ENCODE data around the gene SLC27A5.
A peak's percentile ranks its signal among the peaks of the same experiment; 100 is the strongest.

SLC27A5 gene

DNA sequence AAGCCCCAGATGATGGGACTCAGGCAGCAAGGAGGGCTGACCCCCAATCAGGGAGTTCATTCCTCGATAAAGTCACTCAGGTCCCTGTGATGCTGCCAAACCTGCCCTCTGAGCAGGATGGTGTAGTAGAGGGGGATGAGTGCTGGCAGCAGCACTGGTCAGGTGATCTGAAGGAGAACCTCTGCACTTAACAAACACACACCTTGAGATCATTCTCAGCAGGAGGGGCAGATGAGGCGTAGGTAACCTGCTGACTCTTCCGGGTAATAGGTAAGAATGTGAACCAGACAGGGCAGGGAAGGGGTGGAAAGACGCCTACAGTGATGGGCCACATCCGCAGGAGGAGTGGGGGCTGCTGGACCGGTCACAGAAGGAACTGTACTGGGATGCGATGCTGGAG lies 32.5 kb downstream of the SLC27A5 start:
- no peak overlapping the region for H3K4me3 ChIP-seq (ENCODE audit: insufficient read length, low read depth)
- H3K9me3 ChIP-seq (ENCODE audit: insufficient read depth, low read length) = no peaks in the 10 kb centered on the region
- peaks cover 16% of the 10 kb centered on the region for H3K36me3 ChIP-seq (ENCODE audit: insufficient read depth, insufficient read length, low read length)
- H3K9ac ChIP-seq (ENCODE audit: insufficient read length, low read depth) = no peak overlapping the region
- no peaks in the 10 kb centered on the region for H3K27me3 ChIP-seq (ENCODE audit: insufficient read depth, insufficient read length)
- no peak for DNase-seq (ENCODE audit: low read depth, low spot score)
- H3K4me1 ChIP-seq (ENCODE audit: insufficient read depth, insufficient read length) = peaks cover 9% of the 10 kb centered on the region
- TF ChIP-seq ZNF274 (IDR thresholded peaks at IDR 0.05; ENCODE audit: low read depth, low read length) = no peak

DNA sequence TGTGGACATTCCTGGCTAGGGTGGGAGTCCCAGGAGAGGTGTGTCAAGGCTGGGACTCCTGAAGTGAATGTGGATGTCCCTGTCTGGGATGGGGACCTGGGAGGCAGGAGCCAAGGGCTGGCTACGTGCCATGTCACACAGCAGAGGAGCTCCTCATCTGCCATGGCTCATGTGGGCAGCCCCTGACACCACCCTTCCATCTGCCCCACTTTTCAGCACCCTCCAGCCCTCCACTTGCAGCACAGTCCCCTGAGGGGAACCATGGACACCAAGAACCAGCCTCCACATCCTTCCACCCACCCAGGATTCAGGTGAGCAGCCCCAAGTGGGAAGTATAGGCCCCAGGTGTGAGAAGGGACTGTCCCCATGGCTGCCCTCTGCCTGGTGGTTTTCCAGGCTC lies 33.9 kb downstream of the SLC27A5 start:
- no peaks in the 10 kb centered on the region for H3K27me3 ChIP-seq (ENCODE audit: insufficient read depth, insufficient read length)
- peaks cover 9% of the 10 kb centered on the region for H3K4me1 ChIP-seq (ENCODE audit: insufficient read depth, insufficient read length)
- no peak overlapping the region for H3K9ac ChIP-seq (ENCODE audit: insufficient read length, low read depth)
- TF ChIP-seq SUZ12 (IDR thresholded peaks at IDR 0.05; ENCODE audit: extremely low read depth, insufficient read depth, insufficient read length) (no peak), ZNF274 (IDR thresholded peaks at IDR 0.05; ENCODE audit: low read depth, low read length) (no peak), YY1 (IDR thresholded peaks at IDR 0.05; ENCODE audit: insufficient read depth, insufficient read length) (no peak)
- H3K9me3 ChIP-seq (ENCODE audit: insufficient read depth, low read length) = no peaks in the 10 kb centered on the region
- DNase-seq (ENCODE audit: low read depth, low spot score) = no peak
- H3K4me3 ChIP-seq (ENCODE audit: insufficient read length, low read depth) = no peak overlapping the region
- peaks cover 27% of the 10 kb centered on the region for H3K36me3 ChIP-seq (ENCODE audit: insufficient read depth, insufficient read length, low read length)

DNA sequence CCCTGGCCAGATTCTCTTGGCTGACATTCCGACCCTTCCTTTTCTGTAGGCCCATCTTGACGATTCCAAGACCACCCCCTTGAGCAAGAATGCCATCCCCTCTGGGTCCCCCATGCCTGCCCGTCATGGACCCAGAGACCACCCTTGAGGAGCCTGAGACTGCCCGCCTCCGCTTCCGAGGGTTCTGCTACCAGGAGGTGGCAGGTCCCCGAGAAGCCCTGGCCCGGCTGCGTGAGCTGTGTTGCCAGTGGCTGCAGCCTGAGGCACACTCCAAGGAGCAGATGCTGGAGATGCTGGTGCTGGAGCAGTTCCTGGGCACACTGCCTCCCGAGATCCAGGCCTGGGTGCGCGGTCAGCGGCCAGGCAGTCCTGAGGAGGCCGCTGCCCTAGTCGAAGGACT lies 34.7 kb downstream of the SLC27A5 start:
- peaks cover 9% of the 10 kb centered on the region for H3K4me1 ChIP-seq (ENCODE audit: insufficient read depth, insufficient read length)
- peak overlapping the region; percentile 74 for H3K4me3 ChIP-seq (ENCODE audit: insufficient read length, low read depth)
- no peaks in the 10 kb centered on the region for H3K27me3 ChIP-seq (ENCODE audit: insufficient read depth, insufficient read length)
- no peak for DNase-seq (ENCODE audit: low read depth, low spot score)
- no peak for TF ChIP-seq ZNF274 (IDR thresholded peaks at IDR 0.05; ENCODE audit: low read depth, low read length)
- TF ChIP-seq SUZ12 (IDR thresholded peaks at IDR 0.05; ENCODE audit: extremely low read depth, insufficient read depth, insufficient read length) = no peak
- TF ChIP-seq YY1 (IDR thresholded peaks at IDR 0.05; ENCODE audit: insufficient read depth, insufficient read length) = no peak
- H3K9me3 ChIP-seq (ENCODE audit: insufficient read depth, low read length) = no peaks in the 10 kb centered on the region
- peaks cover 34% of the 10 kb centered on the region for H3K36me3 ChIP-seq (ENCODE audit: insufficient read depth, insufficient read length, low read length)
- peak overlapping the region; percentile 95 for H3K9ac ChIP-seq (ENCODE audit: insufficient read length, low read depth)

DNA sequence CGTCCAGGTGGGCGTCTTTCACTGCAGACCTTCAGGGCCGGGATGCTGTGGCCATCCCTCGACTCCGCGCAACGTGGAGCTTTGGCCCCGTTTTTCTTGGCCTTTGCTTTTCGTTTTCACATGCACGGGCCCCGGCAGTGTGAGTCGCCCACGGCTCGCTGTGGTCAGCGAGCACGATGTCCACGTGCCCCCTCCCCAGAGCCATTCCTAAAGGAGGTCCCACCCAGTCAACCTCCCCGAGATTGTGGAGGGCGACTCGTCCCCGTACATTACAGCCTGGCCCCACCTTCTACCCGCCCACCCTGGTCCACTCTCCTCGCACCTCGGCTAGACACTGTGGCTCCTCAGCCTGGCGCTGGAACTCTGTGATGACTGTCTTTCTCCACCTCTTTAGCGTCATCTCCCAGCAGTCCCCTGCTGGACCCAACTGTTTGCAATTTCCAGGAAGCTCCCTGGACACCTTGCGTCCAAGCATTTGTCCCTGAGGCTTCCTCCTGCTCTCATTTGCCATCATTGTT lies 35.2 kb downstream of the SLC27A5 start:
- no peak for DNase-seq (ENCODE audit: low read depth, low spot score)
- no peaks in the 10 kb centered on the region for H3K27me3 ChIP-seq (ENCODE audit: insufficient read depth, insufficient read length)
- peak overlapping the region; percentile 74 for H3K4me3 ChIP-seq (ENCODE audit: insufficient read length, low read depth)
- H3K36me3 ChIP-seq (ENCODE audit: insufficient read depth, insufficient read length, low read length) = peaks cover 40% of the 10 kb centered on the region
- peaks cover 9% of the 10 kb centered on the region for H3K4me1 ChIP-seq (ENCODE audit: insufficient read depth, insufficient read length)
- TF ChIP-seq YY1 (IDR thresholded peaks at IDR 0.05; ENCODE audit: insufficient read depth, insufficient read length) = no peak
- no peak for TF ChIP-seq SUZ12 (IDR thresholded peaks at IDR 0.05; ENCODE audit: extremely low read depth, insufficient read depth, insufficient read length)
- no peak for TF ChIP-seq ZNF274 (IDR thresholded peaks at IDR 0.05; ENCODE audit: low read depth, low read length)
- H3K9ac ChIP-seq (ENCODE audit: insufficient read length, low read depth) = peak overlapping the region; percentile 95
- no peaks in the 10 kb centered on the region for H3K9me3 ChIP-seq (ENCODE audit: insufficient read depth, low read length)

DNA sequence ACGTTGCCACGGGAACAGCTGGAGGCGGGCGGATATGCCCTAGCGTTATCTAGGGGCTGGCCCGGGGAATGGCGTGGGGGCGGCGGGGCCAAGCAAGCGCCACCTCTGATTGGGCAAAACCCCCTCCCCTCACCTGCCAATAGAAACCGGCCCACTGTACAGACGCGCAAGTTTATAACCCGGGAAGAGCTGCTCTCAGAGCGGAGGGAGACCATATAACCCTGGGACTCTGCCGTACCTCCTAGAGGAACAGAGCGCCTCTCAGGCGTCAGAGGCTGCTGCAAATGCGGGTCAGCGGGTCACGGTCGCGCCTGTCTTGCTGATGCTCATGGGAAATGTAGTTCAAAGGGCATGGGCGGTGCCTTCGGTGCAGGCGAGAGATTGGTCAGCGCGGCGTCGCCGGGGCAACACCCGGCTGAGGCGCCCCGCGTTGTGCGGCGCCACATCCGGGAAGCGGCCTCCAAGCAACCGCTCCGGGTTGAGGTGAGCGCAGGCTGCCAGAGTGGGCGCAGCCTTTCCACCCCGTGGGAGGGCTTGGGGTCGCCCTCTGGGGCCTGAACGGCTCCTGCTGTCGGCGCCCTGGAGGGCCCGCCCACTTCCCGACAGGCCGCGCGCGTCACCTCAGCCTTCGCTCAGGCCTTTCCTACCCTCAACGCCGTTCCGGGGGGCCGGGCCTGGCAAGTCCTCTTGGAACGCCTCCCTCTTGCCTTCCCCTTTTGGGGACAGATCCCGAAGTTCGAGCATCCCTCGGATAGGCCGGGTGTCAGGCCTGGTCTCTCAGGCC lies 35.9 kb downstream of the SLC27A5 start, which contains the start of gene ZNF446:
Gene ZNF446, plus strand, starts transcription at position 639 of the 784 bp plus-strand sequence. CDS start 867 bp downstream, outside the sequence.
- TF ChIP-seq ZNF274 (IDR thresholded peaks at IDR 0.05; ENCODE audit: low read depth, low read length) (no peak), YY1 (IDR thresholded peaks at IDR 0.05; ENCODE audit: insufficient read depth, insufficient read length) (no peak), SUZ12 (IDR thresholded peaks at IDR 0.05; ENCODE audit: extremely low read depth, insufficient read depth, insufficient read length) (no peak)
- Histone ChIP-seq H3K9me3 (ENCODE audit: insufficient read depth, low read length) (no peaks in the 10 kb centered on the region), H3K4me1 (ENCODE audit: insufficient read depth, insufficient read length) (peaks cover 9% of the 10 kb centered on the region), H3K9ac (ENCODE audit: insufficient read length, low read depth) (peak within 1 kb of the TSS; percentile 95), H3K27me3 (ENCODE audit: insufficient read depth, insufficient read length) (no peaks in the 10 kb centered on the region), H3K4me3 (ENCODE audit: insufficient read length, low read depth) (peak within 1 kb of the TSS; percentile 74), H3K36me3 (ENCODE audit: insufficient read depth, insufficient read length, low read length) (peaks cover 38% of the 10 kb centered on the region)
- DNase-seq (ENCODE audit: low read depth, low spot score) = peak; percentile 87

DNA sequence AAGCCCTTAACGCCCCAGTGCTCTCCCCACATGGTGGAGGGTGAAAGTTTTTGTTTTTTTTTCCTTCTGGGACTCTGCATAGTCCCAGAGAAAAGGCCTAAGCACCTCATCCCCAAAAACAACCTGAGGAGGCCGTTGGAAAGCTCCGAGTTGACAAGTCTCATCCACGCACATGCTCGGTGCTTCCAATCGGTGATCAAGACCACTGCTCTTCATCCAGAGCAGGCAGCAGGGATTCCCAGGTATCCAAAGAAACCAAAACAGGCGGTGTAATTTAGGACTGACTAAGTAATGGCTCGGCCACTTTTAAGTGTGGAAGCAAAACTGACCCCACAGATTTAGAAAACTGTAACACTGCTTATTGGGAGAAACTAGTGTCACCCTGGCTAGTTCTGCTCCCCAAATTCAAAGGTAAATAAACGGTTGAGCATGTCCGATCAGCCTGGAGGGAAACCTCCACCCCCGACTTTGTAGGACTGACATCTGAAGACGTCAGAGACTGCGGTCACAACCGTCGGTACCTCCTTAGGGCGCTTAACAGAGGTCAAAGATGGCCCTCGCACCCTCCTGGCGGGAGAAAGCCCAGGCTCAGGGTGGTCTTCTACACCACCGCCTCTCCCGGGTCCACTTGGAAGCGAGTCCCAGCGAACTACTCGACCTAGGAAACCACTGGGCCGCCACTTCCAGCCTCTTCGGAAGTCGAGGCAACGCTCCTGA lies 36.6 kb downstream of the SLC27A5 start:
- no peaks in the 10 kb centered on the region for H3K27me3 ChIP-seq (ENCODE audit: insufficient read depth, insufficient read length)
- peaks cover 34% of the 10 kb centered on the region for H3K36me3 ChIP-seq (ENCODE audit: insufficient read depth, insufficient read length, low read length)
- DNase-seq (ENCODE audit: low read depth, low spot score) = no peak
- H3K4me1 ChIP-seq (ENCODE audit: insufficient read depth, insufficient read length) = peaks cover 9% of the 10 kb centered on the region
- no peaks in the 10 kb centered on the region for H3K9me3 ChIP-seq (ENCODE audit: insufficient read depth, low read length)
- TF ChIP-seq SUZ12 (IDR thresholded peaks at IDR 0.05; ENCODE audit: extremely low read depth, insufficient read depth, insufficient read length) (no peak), ZNF274 (IDR thresholded peaks at IDR 0.05; ENCODE audit: low read depth, low read length) (no peak), YY1 (IDR thresholded peaks at IDR 0.05; ENCODE audit: insufficient read depth, insufficient read length) (no peak)
- H3K9ac ChIP-seq (ENCODE audit: insufficient read length, low read depth) = peak overlapping the region; percentile 95
- H3K4me3 ChIP-seq (ENCODE audit: insufficient read length, low read depth) = peak overlapping the region; percentile 74

Data from NT2/D1 (cell line).